ENCODE data around the gene SP3.

DNA sequence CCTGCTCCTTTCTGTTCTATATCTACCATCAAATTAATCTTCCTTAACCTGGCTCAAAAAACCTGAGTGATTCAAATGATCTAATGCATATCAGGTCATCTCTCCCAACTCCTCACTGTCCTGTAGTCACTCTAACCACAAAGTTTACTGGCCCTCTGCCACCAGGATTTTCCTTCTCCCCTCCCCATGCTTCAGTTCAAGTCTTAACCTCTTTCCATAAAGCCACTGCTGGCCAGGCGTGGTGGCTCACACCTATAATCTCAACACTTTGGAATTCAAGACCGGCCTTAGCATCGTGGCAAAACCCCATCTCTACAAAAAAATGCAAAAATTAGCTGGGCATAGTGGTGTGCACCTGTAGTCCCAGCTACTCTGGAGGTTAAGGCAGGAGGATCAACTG, 7.5 kb upstream of the SP3 start:
- TF ChIP-seq POLR2A (IDR thresholded peaks at IDR 0.05; ENCODE audit: control extremely low read depth in 1 of 2, low read depth in 2 of 2, low read length in 2 of 2) (no peak), PHF8 (conservative IDR thresholded peaks at IDR 0.05; ENCODE audit: low read depth, low read length) (no peak), HDAC6 (IDR thresholded peaks at IDR 0.05; ENCODE audit: low read depth, low read length) (no peak), CHD2 (IDR thresholded peaks at IDR 0.05; ENCODE audit: low read length) (no peak), SAP30 (IDR thresholded peaks at IDR 0.05; ENCODE audit: insufficient read depth, insufficient replicate concordance, low read length) (no peak)
- TF ChIP-seq, protein P1, sequence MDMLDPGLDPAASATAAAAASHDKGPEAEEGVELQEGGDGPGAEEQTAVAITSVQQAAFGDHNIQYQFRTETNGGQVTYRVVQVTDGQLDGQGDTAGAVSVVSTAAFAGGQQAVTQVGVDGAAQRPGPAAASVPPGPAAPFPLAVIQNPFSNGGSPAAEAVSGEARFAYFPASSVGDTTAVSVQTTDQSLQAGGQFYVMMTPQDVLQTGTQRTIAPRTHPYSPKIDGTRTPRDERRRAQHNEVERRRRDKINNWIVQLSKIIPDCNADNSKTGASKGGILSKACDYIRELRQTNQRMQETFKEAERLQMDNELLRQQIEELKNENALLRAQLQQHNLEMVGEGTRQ (IDR thresholded peaks at IDR 0.05; ENCODE audit: low read length): no peak
- TF ChIP-seq, protein P2, sequence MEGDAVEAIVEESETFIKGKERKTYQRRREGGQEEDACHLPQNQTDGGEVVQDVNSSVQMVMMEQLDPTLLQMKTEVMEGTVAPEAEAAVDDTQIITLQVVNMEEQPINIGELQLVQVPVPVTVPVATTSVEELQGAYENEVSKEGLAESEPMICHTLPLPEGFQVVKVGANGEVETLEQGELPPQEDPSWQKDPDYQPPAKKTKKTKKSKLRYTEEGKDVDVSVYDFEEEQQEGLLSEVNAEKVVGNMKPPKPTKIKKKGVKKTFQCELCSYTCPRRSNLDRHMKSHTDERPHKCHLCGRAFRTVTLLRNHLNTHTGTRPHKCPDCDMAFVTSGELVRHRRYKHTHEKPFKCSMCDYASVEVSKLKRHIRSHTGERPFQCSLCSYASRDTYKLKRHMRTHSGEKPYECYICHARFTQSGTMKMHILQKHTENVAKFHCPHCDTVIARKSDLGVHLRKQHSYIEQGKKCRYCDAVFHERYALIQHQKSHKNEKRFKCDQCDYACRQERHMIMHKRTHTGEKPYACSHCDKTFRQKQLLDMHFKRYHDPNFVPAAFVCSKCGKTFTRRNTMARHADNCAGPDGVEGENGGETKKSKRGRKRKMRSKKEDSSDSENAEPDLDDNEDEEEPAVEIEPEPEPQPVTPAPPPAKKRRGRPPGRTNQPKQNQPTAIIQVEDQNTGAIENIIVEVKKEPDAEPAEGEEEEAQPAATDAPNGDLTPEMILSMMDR (IDR thresholded peaks at IDR 0.05; ENCODE audit: control extremely low read depth in 1 of 3, insufficient read depth in 1 of 3, low read depth in 1 of 3, low read length in 3 of 3): no peak

Measured in H1 (cell line).